CMK (cell line): Measurements from ENCODE around the gene COX7A1.
"Not testable (repeated sequence)": the region's sequence is repeated elsewhere in the genome, so short reads cannot be mapped to it uniquely, and the experiment has no call there.

Experiments
- DNase-seq: peaks from one replicate; pipeline ENCODE4 v3.0.0-alpha.2; 2010; ENCODE audit warnings: low read depth

Gene COX7A1

DNA sequence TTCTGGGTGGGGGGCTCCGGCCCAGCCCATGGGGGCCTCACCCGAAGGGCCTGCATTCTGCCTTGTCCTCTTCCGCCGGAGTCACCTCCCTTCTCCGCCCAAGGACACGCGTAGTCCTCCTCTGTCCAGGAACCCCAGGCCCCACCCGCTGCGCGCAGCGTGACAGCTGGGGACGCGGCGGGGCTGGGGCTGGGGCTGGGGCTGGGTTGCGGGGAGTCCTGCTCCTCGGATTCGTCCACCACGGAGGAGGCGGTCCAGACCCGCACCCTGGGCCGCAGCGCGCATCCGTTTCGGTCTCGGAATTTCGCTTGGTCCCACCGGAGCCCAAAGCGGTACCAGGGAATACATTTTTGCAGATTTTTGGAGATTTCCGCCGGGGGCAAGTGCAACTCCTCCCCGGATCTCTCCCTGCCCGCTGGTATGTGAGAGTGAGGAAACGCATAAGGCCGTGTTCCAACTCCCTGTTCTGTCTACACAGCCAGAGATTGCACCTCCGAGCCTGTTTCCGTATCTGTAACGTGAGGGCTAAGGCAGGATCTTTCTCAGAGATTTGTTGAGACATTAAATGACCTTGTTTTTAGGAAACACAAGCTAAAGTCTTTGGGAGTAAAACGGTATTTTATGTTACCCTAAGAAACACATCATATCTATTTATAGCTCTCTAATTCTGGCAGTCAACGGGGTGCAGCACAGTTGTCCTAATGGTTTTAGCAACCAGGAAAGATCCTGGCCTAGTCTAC, at the start of gene COX7A1:
COX7A1 (minus strand) TSS at position 96 of the 740 bp plus-strand sequence; CDS start at position 56, 40 bp downstream.
- DNase-seq: no peak

DNA sequence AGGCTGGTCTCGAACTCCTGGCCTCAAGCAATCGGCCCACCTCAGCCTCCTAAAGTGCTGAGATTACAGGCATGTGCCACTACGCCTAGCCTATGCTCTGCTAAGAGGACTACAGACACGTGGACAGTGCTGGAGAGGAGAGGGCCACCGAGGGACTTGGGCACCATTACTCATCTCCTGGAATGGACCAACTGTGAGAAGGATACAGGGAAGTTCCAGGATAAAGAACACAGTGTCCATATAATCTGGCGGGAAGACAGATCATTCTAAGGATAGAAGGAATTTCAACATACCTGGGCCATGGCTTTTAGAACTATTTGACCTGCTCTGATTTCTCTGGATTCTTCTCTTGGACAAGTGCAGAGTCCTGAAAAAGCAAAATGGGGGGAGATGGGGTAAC, 49.4 kb upstream of the COX7A1 start:
- DNase-seq: no peak

DNA sequence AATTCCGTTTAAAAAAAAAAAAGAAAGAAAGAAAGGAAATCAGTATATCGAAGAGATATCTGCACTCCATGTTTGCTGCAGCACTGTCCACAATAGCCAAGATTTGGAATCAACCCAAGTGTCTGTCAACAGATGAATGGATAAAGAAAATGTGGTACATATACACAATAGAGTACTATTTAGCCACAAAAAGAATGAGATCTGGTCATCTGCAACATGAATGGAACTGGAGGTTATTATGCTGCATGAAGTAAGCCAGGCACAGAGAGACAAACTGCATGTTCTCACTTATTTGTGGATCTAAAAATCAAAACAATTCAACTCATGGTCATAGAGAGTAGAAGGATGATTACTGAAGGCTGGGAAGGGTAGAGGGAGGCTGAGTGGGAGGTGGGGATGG, 45.9 kb upstream of the COX7A1 start:
- DNase-seq: no peak

DNA sequence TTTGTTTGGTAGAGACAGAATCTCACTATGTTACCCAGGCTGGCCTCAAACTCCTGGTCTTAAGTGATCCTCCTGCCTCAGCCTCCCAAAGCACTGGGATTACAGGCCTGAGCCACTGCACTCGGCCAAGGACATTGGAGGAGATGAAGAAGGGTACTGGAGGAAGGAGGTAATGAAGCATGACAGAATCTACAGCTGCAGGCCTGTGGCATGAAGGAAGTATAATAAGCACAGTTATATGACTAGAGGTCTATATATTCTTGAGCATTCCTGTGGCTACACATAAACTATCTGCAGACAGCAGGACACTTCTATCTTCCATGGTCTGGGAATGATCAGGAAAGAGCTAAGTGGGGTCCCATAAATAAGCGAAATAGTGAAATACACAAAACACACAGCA, 44.0 kb upstream of the COX7A1 start:
- no peak for DNase-seq

DNA sequence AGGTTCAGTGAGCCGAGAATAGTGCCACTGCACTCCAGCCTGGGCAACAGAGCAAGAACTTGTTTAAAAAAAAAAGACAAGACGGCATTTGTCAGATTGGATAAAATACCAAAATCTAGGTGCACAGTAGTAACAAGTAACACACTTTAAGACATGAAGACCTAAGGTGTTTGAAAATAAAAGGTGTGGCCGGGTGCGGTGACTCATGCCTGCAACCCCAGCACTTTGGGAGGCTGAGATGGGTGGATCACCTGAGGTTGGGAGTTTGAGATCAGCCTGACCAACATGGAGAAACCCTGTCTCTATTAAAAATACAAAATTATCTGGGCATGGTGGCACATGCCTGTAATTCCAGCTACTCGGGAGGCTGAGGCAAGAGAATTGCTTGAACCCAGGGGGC, 34.5 kb upstream of the COX7A1 start:
- DNase-seq: not testable (repeated sequence)

DNA sequence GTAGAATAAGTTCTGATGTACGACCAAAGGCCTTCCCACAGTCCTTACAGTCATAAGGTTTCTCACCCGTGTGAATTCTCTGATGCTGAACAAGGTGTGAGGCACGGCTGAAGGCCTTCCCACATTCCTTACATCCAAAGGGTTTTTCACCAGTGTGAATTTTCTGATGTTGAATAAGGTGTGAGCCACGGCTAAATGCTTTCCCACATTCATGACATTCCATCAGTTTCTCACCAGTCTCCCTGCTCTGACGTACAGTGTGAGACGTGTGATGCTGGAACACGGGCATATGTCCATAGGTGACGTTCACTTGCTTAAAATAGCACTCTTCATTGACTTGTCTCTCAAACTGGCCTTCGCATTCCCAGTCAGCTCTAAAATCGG, 31.0 kb upstream of the COX7A1 start:
- no peak for DNase-seq

DNA sequence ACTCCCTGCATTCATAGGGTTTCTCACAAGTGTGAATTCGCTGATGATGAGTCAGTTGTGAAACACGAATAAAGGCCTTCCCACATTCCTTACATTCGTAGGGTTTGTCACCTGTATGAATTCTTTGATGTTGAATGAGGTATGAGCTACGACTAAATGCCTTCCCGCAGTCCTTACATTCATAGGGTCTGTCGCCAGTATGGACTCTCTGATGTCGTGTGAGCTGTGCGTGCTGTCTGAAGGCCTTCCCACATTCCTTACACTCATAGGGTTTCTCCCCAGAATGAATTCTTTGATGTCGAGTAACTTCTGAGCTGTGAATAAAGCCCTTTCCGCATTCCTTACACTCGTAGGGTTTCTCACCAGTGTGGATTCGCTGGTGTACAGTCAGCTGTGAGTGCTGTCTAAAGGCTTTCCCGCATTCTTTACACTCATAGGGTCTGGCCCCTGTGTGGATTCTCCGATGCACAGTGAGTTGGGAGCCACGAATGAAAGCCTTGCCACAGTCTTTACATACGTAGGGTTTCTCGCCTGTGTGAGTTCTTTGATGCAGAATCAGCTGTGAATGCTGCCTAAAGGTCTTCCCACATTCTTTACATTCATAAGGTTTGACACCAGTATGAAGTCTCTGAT, 30.5 kb upstream of the COX7A1 start:
- no peak for DNase-seq

DNA sequence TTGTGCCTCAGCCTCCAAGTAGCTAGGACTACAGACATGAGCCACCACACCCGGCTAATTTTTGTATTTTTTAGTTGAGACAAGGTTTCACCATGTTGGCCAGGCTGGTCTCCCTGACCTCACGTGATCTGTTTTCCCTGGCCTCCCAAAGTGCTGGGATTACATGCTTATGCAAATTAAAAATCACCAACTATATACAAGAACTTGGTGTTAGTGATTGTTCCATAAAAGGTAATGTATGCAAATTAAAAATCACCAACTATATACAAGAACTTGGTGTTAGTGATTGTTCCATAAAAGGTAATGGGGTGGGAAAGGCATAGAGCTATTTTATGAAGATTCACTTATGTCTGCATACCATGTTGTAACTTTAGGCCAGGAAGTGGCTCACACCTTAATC, 26.8 kb upstream of the COX7A1 start:
- not testable (repeated sequence) for DNase-seq

DNA sequence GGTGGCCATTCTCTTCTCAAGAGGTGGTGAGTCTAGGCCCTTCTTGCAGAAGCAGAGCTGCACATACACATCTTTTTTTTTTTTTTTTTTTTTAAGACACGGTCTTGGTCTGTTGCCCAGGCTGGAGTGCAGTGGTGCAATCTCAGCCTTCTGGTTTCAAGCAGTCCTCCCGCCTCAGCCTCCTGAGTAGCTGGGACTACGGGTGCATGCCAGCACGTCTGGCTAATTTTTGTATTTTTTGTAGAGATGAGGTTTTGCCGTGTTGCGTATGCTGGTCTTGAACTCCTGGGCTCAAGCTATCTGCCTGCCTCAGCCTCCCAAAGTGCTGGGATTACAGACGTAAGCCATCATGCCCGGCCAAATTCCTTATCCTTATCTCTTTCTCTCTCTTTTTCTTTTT, 21.6 kb upstream of the COX7A1 start:
- not testable (repeated sequence) for DNase-seq

DNA sequence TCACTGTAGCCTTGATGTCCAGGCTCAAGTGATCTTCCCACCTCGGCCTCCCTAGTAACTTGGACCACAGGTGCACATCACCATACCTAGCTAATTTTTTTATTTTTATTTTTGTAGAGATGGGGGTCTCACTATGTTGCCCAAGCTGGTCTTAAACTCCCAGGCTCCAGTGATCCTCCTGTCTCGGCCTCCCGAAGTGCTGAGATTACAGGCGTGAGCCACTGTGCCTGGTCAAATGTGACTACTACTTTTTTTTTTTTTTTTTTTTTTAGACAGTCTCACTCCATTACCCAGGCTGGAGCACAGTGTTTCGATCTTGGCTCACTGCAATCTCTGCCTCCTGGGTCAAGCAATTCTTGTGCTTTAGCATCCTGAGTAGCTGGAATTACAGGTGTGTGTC, 20.6 kb upstream of the COX7A1 start:
- DNase-seq: no peak

DNA sequence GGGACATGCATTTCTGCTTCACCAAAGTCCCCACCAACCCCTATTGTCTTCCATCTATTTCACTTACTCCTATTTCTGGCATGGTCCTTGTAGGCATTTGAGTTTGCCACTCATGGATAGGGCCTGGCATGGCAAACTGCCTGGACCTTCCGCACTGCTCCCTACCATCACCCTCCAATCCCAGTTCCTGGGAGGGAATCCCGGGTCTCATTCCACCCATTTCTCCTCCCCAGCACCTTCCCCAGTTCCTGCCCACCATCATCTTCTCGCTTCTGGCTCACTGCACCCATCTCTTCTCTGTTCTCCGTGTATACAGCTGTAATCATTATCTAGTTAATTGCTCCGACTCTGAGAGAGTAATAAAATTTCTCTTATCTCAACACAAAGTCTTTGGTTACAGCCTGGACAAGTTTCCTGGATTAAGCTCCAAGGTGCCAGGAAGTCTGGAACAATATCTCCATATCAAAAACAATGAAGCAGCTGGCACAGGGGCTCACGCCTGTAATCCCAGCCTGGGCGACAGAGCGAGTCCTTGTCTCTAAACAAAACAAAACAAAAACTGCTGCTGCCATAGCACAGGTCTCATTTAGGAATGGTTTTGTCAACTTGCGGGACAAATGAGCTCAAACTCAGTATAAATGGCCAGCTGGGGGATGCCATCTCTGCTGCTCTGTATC, 17.0 kb upstream of the COX7A1 start:
- no peak for DNase-seq

DNA sequence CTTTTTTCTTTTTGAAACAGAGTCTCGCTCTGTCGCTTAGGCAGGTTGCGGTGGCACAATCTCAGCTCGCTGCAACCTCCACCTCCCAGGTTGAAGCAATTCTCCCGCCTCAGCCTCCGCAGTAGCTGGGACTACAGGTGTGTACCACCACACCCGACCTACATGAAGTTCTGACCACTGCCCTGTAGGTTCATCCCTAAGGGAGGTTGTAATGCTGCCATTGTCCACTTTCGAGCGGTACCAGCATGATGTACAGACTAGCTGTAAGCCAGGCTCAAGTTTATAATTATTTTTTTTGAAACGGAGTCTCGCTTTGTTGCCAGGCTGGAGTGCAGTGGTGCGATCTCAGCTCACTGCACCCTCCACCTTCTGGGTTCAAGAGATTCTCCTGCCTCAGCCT, 11.6 kb upstream of the COX7A1 start:
- DNase-seq: no peak

DNA sequence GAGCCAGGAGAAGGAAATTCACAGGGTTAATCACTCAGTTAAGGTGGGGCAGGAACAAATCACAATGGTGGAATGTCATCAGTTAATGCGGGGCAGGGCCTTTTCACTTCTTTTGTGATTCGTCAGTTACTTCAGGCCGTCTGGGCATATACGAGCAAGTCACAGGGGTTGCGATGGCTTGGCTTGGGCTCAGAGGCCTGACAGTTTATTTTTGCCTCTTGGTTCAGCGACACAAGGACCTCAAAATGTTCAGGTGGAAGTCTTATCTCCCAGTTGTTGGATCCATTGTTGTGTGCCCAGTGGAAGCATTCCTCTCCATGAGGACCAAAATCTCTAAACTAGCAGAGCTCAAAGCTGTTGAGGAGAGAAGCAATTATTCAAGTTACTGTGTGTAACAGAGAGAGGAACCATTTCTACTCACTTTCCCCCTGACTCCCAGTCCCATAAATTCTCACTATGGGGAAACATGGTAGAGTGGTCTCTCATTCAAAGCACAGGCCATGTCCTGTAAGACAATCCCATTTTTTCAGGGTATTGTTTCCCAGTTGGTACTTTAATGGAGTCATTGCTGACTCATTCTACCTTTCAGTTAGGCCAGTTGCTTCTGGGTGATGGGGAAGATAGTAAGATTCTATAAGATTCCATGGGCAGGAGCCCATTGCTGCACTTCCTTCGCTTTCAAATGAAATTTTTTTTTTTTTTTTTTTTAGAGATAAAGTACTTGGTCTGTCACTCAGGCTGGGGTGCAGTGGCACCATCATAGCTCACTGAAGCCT, 8.8 kb upstream of the COX7A1 start:
- DNase-seq: no peak

DNA sequence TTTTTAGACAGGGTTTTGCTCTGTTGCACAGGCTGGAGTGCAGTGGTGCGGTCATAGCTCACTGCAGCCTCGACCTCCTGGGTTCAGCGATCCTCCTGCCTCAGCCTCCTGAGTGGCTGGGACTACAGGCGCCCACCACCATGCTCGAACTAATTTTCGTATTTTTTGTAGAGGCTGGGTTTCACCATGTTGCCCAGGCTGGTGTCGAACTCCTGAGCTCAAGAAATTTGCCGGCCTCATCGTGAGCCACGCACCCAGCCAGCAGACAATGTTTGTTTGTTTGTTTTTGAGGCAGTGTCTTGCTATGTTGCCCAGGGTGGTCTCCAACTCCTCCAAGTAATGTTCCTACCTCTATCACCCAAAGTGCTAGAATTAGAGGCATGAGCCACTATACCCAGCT, 879 bp upstream of the COX7A1 start:
- DNase-seq: no peak

DNA sequence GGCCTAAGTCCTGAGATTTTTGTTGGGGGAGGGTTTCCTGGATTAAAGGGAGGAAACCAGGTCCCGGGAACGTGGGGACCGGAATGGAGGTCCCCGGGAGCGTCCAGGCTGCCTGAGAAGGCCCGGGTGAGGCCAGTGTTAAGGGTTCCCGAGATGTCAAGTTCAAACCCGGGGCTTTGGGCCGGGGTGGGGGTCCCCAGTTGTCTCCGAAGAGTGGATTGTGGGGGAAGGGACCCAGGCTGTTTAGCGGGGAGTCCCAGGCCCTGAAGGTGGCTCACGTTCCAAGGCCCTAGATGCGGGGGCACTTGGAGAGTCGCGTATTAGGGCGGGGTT, 262 bp downstream of the COX7A1 start:
- DNase-seq: no peak

DNA sequence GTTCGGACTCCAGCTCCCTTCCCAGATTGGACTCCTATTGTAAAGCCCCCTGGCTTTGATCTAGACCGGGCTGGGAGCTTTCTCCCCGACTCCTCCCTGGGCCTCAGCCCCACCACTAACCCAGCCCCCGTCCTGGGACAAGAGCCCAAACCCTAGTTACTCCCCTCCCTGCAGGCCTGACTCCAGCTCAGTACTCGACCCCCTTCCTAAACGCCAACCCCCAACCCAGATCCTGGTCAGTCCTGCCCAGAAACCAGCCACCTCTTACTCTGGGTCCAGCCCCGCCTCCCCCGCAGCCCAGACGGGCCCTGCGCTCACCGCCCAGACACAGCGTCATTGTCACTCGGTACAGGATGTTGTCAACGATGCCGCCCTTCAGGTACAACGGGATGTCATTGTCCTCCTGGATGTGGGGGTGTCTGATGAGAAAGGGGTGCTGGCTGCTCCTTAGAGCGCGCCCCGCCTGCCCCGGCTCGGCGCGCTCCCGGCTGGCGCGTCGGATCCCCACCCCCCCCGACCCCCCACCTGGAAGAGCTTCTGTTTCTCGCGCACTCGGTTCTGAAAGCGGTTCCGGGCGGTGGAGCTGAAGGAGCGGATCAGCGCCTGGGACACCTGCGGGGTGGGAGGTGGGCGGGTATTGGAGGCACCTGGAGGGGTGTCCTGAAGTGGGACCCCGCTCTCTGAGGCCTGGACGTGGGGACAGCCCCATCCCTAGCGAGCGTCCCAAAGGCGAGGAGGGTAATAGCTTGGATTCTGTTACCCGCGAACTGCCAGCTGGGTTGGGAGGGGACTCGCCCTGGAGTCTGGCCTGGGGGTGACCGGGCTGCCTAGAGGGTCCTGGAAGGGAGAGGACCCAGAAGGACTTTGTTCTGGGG, 866 bp downstream of the COX7A1 start:
- no peak for DNase-seq

DNA sequence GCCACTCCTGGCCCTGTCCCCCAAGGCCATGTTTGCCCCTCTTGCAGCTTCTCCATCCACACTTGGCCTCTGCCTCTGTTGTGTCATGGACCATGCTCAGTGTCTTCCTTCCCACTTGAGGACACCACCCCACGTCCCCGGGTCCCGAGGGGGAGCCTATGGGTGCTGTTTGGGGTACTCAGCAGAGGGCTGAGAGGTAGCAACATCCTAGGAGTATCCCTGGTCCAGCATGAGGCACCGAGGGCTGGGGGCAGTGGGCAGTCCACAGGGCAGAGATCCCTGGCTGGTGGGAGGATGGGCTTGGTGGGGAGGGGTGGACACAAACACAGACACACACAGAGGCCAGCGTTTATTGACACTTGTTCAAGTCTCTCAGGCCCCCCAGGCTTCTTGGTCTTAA, 1.7 kb downstream of the COX7A1 start:
- no peak for DNase-seq

DNA sequence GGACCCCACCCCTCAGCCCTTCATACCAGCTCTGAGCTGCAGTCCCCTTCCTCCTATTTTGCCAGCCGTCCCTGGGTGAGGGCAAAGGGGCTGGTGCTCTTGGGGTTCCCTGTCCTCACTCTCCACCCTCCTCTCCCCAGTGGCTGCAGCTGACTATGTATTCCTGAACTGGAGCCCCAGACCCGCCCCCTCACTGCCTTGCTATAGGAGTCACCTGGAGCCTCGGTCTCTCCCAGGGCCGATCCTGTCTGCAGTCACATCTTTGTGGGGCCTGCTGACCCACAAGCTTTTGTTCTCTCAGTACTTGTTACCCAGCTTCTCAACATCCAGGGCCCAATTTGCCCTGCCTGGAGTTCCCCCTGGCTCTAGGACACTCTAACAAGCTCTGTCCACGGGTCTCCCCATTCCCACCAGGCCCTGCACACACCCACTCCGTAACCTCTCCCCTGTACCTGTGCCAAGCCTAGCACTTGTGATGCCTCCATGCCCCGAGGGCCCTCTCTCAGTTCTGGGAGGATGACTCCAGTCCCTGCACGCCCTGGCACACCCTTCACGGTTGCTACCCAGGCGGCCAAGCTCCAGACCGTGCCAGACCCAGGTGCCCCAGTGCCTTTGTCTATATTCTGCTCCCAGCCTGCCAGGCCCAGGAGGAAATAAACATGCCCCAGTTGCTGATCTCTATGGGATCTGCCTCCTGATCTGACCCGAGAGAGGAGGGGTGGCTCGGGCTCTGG, 2.4 kb downstream of the COX7A1 start:
- no peak for DNase-seq

DNA sequence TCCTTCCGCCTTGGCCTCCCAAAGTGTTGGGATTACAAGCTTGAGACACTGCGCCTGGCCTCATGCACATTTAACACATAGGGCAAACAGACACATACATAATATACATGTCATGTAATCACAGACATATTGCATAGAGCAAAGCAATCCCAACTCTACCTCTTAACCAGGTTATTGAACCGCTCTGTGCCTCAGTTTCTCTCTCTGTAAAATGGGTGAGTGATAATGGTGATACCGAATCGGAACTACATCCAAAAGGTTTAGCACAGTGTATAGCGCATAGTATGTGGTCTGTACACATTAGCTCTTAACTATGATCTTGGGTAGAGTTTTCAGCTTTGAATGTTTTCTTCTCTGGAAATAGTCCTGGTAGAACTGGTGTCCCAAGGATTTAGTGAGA, 7.6 kb downstream of the COX7A1 start:
- no peak for DNase-seq

DNA sequence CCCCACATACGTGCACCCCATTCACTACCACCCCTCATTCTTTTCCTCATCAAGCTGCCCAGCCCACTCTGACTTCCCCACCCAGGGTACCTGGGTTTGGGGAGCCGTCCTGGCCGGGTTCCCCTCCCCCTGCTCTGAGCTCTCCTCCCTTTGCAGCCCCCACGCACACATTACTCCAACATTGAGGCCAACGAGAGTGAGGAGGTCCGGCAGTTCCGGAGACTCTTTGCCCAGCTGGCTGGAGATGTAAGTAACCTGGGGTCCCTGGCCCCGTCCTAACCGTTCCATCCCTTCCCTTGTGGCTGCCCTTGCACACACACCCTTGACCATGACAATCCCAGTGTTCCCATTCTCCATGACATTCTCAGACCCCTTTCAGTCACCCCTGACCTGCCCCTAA, 9.8 kb downstream of the COX7A1 start:
- no peak for DNase-seq

DNA sequence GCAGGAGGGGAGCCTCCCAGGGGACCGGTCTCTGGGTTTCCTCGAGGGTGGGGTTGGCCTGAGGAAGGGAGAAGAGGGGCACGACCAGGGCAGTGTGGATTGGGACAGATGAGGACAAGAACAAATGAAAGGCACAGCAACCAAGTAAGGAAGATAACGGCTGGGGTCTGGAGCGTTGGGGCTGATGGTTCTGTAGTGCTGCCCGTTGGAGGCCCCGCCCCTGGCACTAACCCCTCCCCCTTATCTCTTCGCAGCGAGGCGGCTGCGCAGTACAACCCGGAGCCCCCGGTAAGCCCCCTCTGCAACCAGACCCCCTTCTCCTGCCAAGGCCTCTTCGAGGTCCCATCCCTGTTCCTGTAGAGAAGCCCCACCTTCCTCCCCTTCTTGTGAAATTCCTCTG, 10.2 kb downstream of the COX7A1 start:
- DNase-seq: no peak
